DMS53 treated with DMSO at 0.1 percent for 48 hours (cell line): ENCODE results near the gene RRP8.

Experiments
- DNase-seq: peaks from one replicate; lab custom pipeline; 2025; ENCODE audit not compliant: unreplicated experiment; lab: John Stamatoyannopoulos, UW

RRP8 gene

GRCh38 chr11:6619004-6619745 is 15.8 kb upstream of the RRP8 start, which contains the start of gene TPP1:
TSS of gene TPP1 (minus strand) at chr11:6619422. CDS start at chr11:6619400, 22 bp downstream.
- DNase-seq, result peak; percentile 76

- DNase-seq, result no peak
Measured at GRCh38 chr11:6618117-6619003, 14.9 kb upstream of the RRP8 start.

GRCh38 chr11:6617315-6617781 is 13.9 kb upstream of the RRP8 start:
- DNase-seq, result no peak

GRCh38 chr11:6616596-6617250 is 13.3 kb upstream of the RRP8 start:
- DNase-seq, result no peak

GRCh38 chr11:6615882-6616585 is 12.6 kb upstream of the RRP8 start:
- no peak for DNase-seq

- no peak for DNase-seq
Measured at GRCh38 chr11:6615046-6615445, 11.6 kb upstream of the RRP8 start.

- no peak for DNase-seq
Measured at GRCh38 chr11:6614446-6614845, 11.0 kb upstream of the RRP8 start.

GRCh38 chr11:6613496-6613895 is 10.1 kb upstream of the RRP8 start:
- DNase-seq, result no peak

GRCh38 chr11:6612213-6613041 is 9.0 kb upstream of the RRP8 start, which contains the start of gene TAF10:
TSS of gene TAF10 (minus strand) at chr11:6612216. CDS start at chr11:6612189, 27 bp downstream.
- DNase-seq, result peak; percentile 97

GRCh38 chr11:6611963-6612212 is 8.5 kb upstream of the RRP8 start:
- DNase-seq, result no peak

- no peak for DNase-seq
Measured at GRCh38 chr11:6611092-6611962, 7.9 kb upstream of the RRP8 start.

- DNase-seq, result no peak
Measured at GRCh38 chr11:6610591-6610990, 7.2 kb upstream of the RRP8 start.

GRCh38 chr11:6609502-6610015 is 6.1 kb upstream of the RRP8 start:
- DNase-seq, result no peak

- no peak for DNase-seq
Measured at GRCh38 chr11:6608726-6609501, 5.5 kb upstream of the RRP8 start.

- no peak for DNase-seq
Measured at GRCh38 chr11:6608011-6608410, 4.6 kb upstream of the RRP8 start.

GRCh38 chr11:6607190-6607795 is 3.9 kb upstream of the RRP8 start:
- DNase-seq, result no peak

- peak; percentile 71 for DNase-seq
Measured at GRCh38 chr11:6606471-6607189, 3.2 kb upstream of the RRP8 start.
